GM12865 (cell line): ENCODE data around the gene SNRNP200.

Source experiments
- DNase-seq: peaks from one replicate; pipeline ENCODE4 v3.0.0; 2010; ENCODE audit warnings: low read depth
- H3K4me3 ChIP-seq: 2 replicates; pipeline ENCODE4 v1.5.1; 2011; ENCODE audit warnings: mild to moderate bottlenecking, low read depth, low read length, control low read depth
- CTCF ChIP-seq: IDR thresholded peaks from 2 replicates; pipeline ENCODE4 v1.5.1; 2011; ENCODE audit warnings: low read length, control low read depth, low read depth, inconsistent platforms; ENCODE audit not compliant: insufficient read depth; ENCODE audit errors: missing control alignments

The SNRNP200 gene

GRCh38 chr2:96345438-96345837 lies 40.1 kb upstream of the SNRNP200 start:
- no peak overlapping the region for H3K4me3 ChIP-seq
- no peak for TF ChIP-seq CTCF
- DNase-seq: no peak

DNA sequence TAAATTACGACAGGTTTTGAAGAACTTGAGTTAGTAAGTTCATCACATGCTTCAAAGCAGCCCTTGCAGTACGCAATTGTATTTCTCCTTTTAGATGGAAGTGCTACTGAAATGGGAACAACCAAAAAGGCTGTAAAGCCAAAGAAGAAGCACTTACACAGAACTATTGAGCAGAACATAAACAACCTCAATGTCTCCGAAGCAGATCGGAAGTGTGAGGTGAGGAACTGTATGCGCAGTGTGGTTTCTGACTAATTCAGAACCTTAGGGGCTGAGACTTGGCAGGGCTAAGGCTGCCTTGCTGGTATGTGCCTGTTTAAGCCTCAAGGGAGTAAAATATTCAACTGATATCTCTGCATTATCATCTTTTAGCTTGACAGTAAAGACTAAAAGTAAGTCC lies 38.7 kb upstream of the SNRNP200 start:
- DNase-seq: peak; percentile 90
- TF ChIP-seq CTCF: no peak
- H3K4me3 ChIP-seq: no peak overlapping the region

GRCh38 chr2:96342085-96342484 lies 36.7 kb upstream of the SNRNP200 start:
- peak; percentile 71 for DNase-seq
- no peak for TF ChIP-seq CTCF
- H3K4me3 ChIP-seq: peak overlapping the region; percentile 40

DNA sequence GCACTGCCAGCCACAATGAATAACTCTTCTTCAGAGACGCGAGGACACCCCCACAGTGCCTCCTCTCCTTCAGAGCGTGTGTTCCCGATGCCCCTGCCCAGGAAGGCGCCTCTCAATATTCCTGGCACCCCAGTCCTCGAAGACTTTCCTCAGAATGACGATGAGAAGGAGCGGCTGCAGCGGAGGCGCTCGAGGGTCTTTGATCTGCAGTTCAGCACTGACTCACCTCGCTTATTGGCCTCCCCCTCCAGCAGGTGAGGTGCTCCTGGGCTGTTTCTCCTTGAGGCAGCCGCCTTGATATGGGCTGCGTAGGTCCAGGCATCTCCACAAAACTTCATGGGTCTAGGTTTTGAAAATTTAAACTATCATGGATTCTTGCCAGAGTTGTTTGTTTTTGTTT lies 36.3 kb upstream of the SNRNP200 start:
- TF ChIP-seq CTCF: no peak
- H3K4me3 ChIP-seq: no peak overlapping the region; the same call in none of the 2 replicates
- DNase-seq: no peak

DNA sequence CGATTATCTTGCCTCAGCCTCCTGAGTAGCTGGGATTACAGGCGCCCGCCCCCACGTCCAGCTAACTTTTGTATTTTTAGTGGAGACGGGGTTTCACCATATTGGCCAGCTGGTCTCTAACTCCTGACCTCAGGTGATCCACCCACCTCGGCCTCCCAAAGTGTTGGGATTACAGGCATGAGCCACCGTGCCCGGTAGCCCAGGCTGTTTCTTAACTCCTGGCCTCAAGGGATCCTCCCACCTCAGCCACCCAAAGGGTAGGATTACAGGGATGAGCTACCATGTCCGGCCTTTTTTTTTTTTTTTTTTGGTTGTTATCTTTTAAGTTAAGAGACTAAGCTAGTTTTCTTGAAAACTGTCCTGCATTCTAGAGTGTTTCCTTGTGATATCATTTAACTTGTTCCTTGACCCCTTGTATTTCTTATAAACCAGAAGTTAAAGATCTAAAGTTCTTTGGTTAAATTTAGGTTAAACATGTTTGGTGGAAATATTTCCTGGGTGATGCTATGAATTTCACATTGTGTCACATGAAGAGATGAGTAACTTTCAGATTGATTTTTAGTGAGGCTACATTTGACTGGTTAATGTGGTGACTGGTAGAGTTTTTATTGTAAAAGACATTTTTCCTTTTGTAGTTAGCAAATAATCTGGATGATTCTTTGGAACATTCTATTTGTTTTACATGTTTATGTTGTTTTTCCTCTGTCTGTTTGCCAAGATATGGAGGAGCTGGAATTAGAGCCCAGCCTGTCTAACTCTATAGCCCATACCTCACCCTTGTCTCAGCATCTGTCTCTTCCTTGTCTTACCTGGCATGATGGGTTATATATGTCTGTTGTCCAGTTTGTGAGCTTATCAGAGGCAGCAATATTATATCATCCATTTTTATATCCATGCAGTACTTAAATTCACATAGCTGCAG lies 35.4 kb upstream of the SNRNP200 start:
- DNase-seq: peak; percentile 31
- H3K4me3 ChIP-seq: no peak overlapping the region; the same call in 1 of the 2 replicates
- TF ChIP-seq CTCF: no peak

DNA sequence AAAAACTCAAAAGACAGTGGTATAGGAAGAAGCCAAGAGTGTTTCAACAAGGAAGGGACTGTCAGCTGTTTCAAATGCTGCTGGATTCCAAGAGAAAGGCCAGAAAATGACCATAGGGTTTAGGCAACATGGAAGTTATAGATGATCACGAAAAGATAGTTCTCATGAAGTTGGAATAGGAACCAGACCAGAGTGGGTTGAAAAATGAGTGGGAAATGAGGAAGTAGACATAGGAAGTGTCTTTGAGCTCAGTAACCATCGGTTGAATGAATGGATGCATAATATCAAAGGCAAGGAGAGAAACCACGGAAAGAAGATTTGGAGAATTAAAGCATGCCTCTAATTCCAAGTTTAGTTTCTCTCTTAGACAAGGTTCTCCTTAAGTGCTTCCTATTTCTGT lies 31.5 kb upstream of the SNRNP200 start:
- peak overlapping the region; percentile 62 for H3K4me3 ChIP-seq
- TF ChIP-seq CTCF: no peak
- DNase-seq: no peak
